Kidney (tissue), 14 donors: Measurements from ENCODE around the gene EDARADD. TPM values are rescaled to one million over a fixed set of nuclear protein-coding genes. Genes with fewer than 3 reads are reported as not detected.

Source experiments
- DNase-seq, 5 donors: peaks; one replicate each; pipeline ENCODE4 v3.0.0-alpha.2; 2013 to 2020
- FAIRE-seq: peaks from 2 replicates; lab custom pipeline; 2012; peaks lifted over from hg19 to GRCh38; lab: Jason Lieb, UNC
- H3K27ac ChIP-seq, 2 donors: one replicate each; pipeline ENCODE4 v1.7.0; 2013; ENCODE audit warnings: low read depth in 2 of 2, low read length in 2 of 2, inconsistent platforms in 1 of 2
- H3K27me3 ChIP-seq: one replicate; pipeline ENCODE4 v1.7.1; 2013; ENCODE audit warnings: low read length, inconsistent platforms; ENCODE audit not compliant: control insufficient read depth, insufficient read depth
- H3K36me3 ChIP-seq, 3 donors: one replicate each; pipeline versions ENCODE4 v1.7.0 to v1.7.1; 2013; ENCODE audit warnings: low read length in 3 of 3, control low read depth in 1 of 3, inconsistent platforms in 1 of 3; ENCODE audit not compliant: insufficient read depth in 3 of 3, control insufficient read depth in 2 of 3
- H3K4me1 ChIP-seq, 3 donors: one replicate each; pipeline versions ENCODE4 v1.7.0 to v1.7.1; 2013; ENCODE audit warnings: low read length in 3 of 3, inconsistent platforms in 1 of 3, low read depth in 1 of 3; ENCODE audit not compliant: control insufficient read depth in 2 of 3, insufficient read depth in 2 of 3
- H3K4me3 ChIP-seq, 3 donors: one replicate each; pipeline versions ENCODE4 v1.7.0 to v1.8.1; 2013; ENCODE audit warnings: low read length in 3 of 3, control low read depth in 1 of 3, inconsistent platforms in 1 of 3
- H3K9ac ChIP-seq, 3 donors: one replicate each; pipeline versions ENCODE4 v1.7.0 to v1.7.1; 2013; ENCODE audit warnings: low read length in 3 of 3, control low read depth in 1 of 3, inconsistent platforms in 1 of 3
- H3K9me3 ChIP-seq, 3 donors: one replicate each; pipeline versions ENCODE4 v1.7.0 to v1.7.1; 2013; ENCODE audit warnings: low read length in 3 of 3, control low read depth in 1 of 3, inconsistent platforms in 1 of 3; ENCODE audit not compliant: control insufficient read depth in 2 of 3, insufficient read depth in 1 of 3
- CTCF ChIP-seq: IDR thresholded peaks from 3 replicates; pipeline ENCODE4 v1.5.1; 2012; ENCODE audit warnings: mild to moderate bottlenecking, moderate library complexity, borderline replicate concordance; ENCODE audit not compliant: insufficient read depth; ENCODE audit errors: extremely low read depth
- intact Hi-C: fragments of 100-400 bp; cut with DNase I; formaldehyde crosslinking; loops from one replicate; pipeline ENCODE4 v1.11.1; 2022
- polyA plus RNA-seq: library from polyadenylated mRNA; stranded (reverse); fragments of 350-450 nt; fragmentation: Illumina TruSeq; extraction: RNeasy Lipid Tissue Mini Kit (QIAGEN cat#74804); gene quantifications from one replicate; pipeline ENCODE4 v1.2.3, GENCODE V29; 2014; ENCODE audit warnings: low read depth, low replicate concordance; ENCODE audit not compliant: insufficient read depth
- total RNA-seq: library from RNA; stranded (reverse); fragmentation: NEBNext Ultra II Directional; extraction: Animal tissue kit (Norgen Biotek cat#: 25700); gene quantifications from one replicate; pipeline ENCODE4 v1.2.1, GENCODE V29; 2021
- donor health status: control.
- donor health status: control.
- donor health status: control.
- donor health status: control.
- donor health status: control.
- donor health status: DM: yes; HTN: yes; CAD: no.
- donor health status: Normal renal cell carcinoma (clear cell type).

EDARADD gene
- total and polyA plus RNA-seq, 2 donors from 2014 or later = 0.82 to 2.2 TPM

DNA sequence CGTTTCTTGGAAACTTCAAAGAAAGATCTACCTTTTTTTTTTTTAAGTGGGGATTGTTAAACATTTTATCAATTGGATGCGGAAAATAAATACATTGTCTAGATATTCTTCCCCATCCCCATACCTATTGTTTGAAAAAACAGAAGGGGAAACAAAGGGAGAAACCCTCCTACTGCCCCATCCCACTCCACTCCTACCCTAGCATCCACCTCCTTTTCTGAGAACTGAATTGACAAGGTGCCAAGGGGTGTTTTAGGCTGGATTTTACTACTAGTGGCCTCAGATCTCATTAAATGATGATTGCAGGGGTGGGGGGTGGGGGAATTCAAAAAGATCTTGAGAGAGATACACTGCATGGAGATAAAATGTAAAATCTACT is 2.6 kb downstream of the EDARADD start:
- Histone ChIP-seq H3K27me3 (no peaks in the 10 kb centered on the region), H3K4me1 (no peaks in the 10 kb centered on the region), H3K9me3 (no peaks in the 10 kb centered on the region), H3K9ac (no peak overlapping the region), H3K4me3 (no peak overlapping the region), H3K27ac (no peak overlapping the region), H3K36me3 (no peaks in the 10 kb centered on the region)
- FAIRE-seq (no peak), DNase-seq (no peak)
- intact Hi-C loops = no loop called here
- TF ChIP-seq CTCF = no peak

DNA sequence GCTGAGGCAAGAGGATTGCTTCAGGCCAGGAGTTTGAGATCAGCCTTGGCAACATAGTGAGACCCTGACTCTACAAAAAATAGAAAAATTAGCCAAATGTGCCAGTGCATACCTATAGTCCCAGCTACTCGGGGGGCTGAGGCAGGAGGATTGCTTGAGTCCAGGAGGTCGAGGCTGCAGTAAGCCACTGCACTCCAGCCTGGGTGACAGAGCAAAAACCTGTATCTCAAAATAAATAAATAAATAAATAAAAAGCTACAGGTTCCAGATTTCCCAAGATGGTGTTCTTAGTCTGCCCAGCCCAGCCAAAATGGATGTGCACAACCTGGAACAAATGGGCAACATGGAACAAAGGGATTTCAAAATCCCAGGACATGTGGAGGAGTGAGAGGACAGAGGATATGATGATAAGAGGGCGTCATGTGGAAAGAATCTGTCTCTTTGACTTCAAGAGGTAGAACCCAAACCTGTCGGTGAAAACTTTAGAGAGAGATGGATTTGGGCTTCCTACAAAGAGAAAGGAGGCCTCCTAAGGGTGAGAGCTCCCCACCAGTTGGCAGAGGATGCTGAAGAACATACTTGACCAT is 3.2 kb downstream of the EDARADD start:
- Histone ChIP-seq H3K4me1 (no peaks in the 10 kb centered on the region), H3K9ac (no peak overlapping the region), H3K4me3 (no peak overlapping the region), H3K27ac (no peak overlapping the region), H3K9me3 (no peaks in the 10 kb centered on the region), H3K36me3 (no peaks in the 10 kb centered on the region), H3K27me3 (no peaks in the 10 kb centered on the region)
- TF ChIP-seq CTCF = no peak
- DNase-seq (no peak), FAIRE-seq (no peak)
- intact Hi-C loops = no loop called here

GRCh38 chr1:236398538-236398937 is 4.5 kb downstream of the EDARADD start:
- TF ChIP-seq CTCF = no peak
- Histone ChIP-seq H3K27me3 (no peaks in the 10 kb centered on the region), H3K9ac (no peak overlapping the region), H3K4me3 (no peak overlapping the region), H3K4me1 (no peaks in the 10 kb centered on the region), H3K36me3 (no peaks in the 10 kb centered on the region), H3K27ac (no peak overlapping the region), H3K9me3 (no peaks in the 10 kb centered on the region)
- intact Hi-C loops = no loop called here
- DNase-seq = no peak
- no peak for FAIRE-seq
